UCSD-AML1 (cell line): ENCODE data around the gene BCO1.
A peak's percentile ranks its signal among the peaks of the same experiment; 100 is the strongest.

ENCODE experiments used
- DNase-seq: peaks from one replicate; lab custom pipeline; 2025; ENCODE audit not compliant: unreplicated experiment; lab: John Stamatoyannopoulos, UW

Gene BCO1

DNA sequence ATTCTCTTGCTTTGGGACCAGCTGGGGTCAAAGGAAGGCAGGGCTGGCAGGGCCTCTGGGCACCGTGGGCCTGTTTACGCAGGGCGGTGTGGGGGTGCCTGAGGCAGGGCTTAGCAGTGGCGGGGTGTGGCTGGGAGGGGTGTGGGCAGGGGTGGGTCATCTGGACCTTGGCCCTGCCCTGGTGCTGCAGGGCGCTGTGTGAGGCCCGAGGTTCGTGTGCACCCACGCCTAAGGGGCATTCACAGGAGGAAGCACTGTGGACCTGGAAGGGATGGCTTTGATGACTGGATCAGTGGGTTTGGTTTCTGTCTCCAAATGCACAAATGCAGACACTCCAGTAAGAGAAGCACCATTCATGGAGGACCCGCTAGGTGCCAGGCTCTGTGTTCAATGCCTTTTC, 37.3 kb downstream of the BCO1 start:
- no peak for DNase-seq

GRCh38 chr16:81276323-81276722, 37.8 kb downstream of the BCO1 start:
- no peak for DNase-seq

GRCh38 chr16:81277541-81278080, 39.1 kb downstream of the BCO1 start:
- no peak for DNase-seq

- DNase-seq, result no peak
Observed at GRCh38 chr16:81278526-81278925, 40.0 kb downstream of the BCO1 start.

- no peak for DNase-seq
Observed at GRCh38 chr16:81279392-81279791, 40.9 kb downstream of the BCO1 start.

DNA sequence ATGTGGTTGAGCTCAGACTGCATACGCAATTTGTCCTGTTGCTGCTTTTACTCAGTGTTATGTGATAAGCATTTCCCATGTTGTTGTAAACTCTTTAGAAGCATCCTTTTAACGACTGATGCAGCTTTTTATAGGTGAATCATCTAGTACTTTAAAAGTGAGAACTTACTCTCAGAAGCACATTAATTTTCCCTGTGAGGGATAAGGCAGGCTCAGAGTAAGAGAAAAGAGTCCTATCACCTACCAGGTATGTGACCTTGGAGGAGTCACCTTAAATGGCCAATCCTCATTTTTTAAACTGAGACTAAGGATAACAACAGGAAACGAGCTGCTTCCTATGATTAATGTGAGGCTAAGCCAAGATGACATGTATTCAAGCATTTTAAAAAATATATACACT, 41.9 kb downstream of the BCO1 start:
- no peak for DNase-seq

- no peak for DNase-seq
Observed at GRCh38 chr16:81283044-81283443, 44.6 kb downstream of the BCO1 start.

- no peak for DNase-seq
Observed at GRCh38 chr16:81284995-81285600, 46.6 kb downstream of the BCO1 start.

GRCh38 chr16:81286190-81286589, 47.7 kb downstream of the BCO1 start:
- DNase-seq, result no peak

- no peak for DNase-seq
Observed at GRCh38 chr16:81291117-81291516, 52.6 kb downstream of the BCO1 start.

GRCh38 chr16:81292936-81293335, 54.4 kb downstream of the BCO1 start:
- no peak for DNase-seq

- DNase-seq, result no peak
Observed at GRCh38 chr16:81293909-81294802, 55.7 kb downstream of the BCO1 start.

- DNase-seq, result no peak
Observed at GRCh38 chr16:81296631-81297030, 58.1 kb downstream of the BCO1 start.

- no peak for DNase-seq
Observed at GRCh38 chr16:81307770-81308169, 69.3 kb downstream of the BCO1 start.

DNA sequence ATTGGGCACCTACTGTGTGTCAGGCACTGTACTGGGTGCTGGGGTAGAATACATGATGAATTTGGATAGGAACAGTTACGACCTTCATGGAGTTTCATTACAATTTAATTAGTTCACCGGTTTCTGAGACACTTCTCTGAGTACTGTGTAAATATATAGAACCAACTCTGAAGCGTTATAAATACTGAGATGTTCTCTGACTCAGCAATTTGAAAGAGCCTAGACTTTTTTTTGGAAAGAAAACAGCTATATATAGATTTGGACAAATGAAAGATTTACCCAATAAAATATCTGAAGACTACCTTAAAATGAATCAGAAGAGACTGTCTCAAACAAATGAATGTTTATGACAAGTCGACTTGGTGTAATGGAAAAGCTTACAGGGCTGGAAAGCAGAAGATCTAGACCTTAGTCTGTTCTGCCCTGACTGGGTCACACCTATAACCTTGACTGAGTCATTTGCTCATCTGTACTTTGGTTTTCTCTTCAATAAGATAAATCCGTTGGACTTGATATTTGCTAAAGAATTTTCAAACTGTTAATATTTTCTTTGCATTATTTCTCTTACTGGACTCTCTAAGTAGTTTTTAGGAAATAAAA, 71.7 kb downstream of the BCO1 start:
- DNase-seq, result no peak

- no peak for DNase-seq
Observed at GRCh38 chr16:81311762-81312161, 73.3 kb downstream of the BCO1 start.

GRCh38 chr16:81313701-81314602, 75.5 kb downstream of the BCO1 start:
- no peak for DNase-seq

- DNase-seq, result peak; percentile 96
Observed at GRCh38 chr16:81314603-81315270, 76.2 kb downstream of the BCO1 start, which contains the start of gene GAN. Gene GAN (plus strand): TSS chr16:81314962. CDS start chr16:81315114, 152 bp downstream.

- peak; percentile 60 for DNase-seq
Observed at GRCh38 chr16:81315271-81316175, 77.0 kb downstream of the BCO1 start.
